Measurements from ENCODE around the gene OGFOD3.

Gene OGFOD3

GRCh38 chr17:82449883-82450356 lies 31.5 kb upstream of the OGFOD3 start:
- no peak for TF ChIP-seq CTCF (IDR thresholded peaks at IDR 0.05; ENCODE audit: extremely low read depth, missing control alignments)
- DNase-seq (ENCODE audit: low spot score), result peak; percentile 40

GRCh38 chr17:82449131-82449882 lies 30.9 kb upstream of the OGFOD3 start:
- TF ChIP-seq CTCF (IDR thresholded peaks at IDR 0.05; ENCODE audit: extremely low read depth, missing control alignments), result no peak
- DNase-seq (ENCODE audit: low spot score), result peak; percentile 84

DNA sequence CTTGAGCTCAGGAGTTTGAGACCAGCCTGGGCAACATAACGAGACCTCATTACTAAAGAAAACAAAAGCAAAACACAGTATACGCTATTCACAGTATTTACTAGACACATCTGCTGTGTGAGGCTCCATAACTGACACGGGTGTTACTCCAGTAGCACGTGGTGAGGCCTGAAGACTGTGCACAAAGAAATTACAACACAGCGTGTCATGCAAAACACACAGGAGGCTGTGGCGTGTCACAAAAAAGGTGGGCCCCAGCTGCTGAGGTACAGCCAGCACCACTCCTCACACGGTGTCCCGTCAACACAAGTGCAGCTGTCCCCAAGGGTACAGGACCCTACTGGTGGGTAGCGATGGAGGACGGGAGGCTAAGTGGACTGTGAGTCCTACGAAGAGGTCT lies 29.5 kb upstream of the OGFOD3 start:
- DNase-seq (ENCODE audit: low spot score), result no peak
- TF ChIP-seq CTCF (IDR thresholded peaks at IDR 0.05; ENCODE audit: extremely low read depth, missing control alignments), result no peak

DNA sequence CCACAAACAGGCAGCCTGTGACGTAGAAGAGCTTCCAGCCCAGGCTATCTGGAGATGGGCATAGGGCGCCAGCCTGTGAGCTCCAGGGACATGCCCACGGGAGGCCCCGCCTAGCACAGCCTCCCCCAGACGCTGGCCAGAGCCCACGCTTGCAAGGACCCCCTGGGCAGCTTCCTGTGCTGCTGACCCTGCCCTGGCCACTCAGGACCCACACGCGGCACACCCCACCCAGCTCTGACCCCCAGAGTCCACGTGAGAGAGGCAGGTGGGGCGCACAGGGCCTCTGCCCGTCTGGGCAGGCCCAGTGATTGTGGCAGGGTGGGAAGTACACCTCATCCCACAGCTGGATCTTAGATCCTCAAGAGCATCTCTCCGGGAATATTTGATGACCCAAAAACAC lies 28.3 kb upstream of the OGFOD3 start:
- no peak for DNase-seq (ENCODE audit: low spot score)
- TF ChIP-seq CTCF (IDR thresholded peaks at IDR 0.05; ENCODE audit: extremely low read depth, missing control alignments), result no peak

DNA sequence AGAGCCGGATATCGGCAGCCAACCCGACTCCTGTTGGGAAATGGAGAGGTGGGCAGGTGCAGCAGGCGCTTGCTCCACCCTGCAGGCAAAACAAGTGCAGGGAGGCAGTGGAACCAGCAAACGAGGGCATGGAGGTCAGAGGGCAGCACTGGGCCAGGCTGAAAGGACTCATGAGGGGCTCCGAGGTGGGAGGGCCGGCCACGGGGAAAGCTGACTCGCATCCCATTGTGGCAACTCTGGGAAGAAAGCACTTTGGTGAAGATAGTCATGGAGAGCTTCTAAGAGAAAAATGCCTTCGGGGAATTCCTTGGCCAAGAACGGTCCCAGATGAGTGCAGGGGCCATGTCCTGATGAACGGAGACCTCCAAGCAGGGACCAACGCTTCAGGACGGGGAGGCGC lies 27.7 kb upstream of the OGFOD3 start:
- TF ChIP-seq CTCF (IDR thresholded peaks at IDR 0.05; ENCODE audit: extremely low read depth, missing control alignments), result no peak
- no peak for DNase-seq (ENCODE audit: low spot score)

DNA sequence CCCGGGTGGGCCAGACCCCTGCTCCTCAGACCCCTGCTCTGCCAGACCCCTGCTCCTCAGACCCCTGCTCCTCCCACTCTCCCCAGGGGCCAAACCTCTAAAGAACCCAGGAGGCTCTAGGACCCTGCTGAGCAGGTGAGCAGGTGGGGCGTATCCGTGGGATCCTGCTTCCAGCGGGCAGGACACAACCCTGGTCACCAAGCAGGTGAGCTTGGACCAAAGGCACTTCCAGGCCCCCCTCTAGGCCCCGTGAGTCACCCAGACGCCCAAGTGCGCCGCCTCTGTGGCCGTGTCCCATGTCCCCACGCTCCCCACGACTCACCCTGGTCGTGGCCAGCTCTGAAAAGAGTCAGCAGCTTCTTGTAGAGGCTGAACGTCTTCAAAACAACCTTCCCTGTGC lies 27.2 kb upstream of the OGFOD3 start:
- no peak for TF ChIP-seq CTCF (IDR thresholded peaks at IDR 0.05; ENCODE audit: extremely low read depth, missing control alignments)
- DNase-seq (ENCODE audit: low spot score), result no peak

- TF ChIP-seq CTCF (IDR thresholded peaks at IDR 0.05; ENCODE audit: extremely low read depth, missing control alignments), result no peak
- no peak for DNase-seq (ENCODE audit: low spot score)
Measured at GRCh38 chr17:82444941-82445521, 26.6 kb upstream of the OGFOD3 start.

Measured in GM20000 (cell line).